Ramos (cell line): Measurements from ENCODE around the gene DYNC1I1.

Experiments used
- in situ Hi-C: fragments of 300-500 bp; cut with MboI; formaldehyde crosslinking; loops from one replicate; pipeline ENCODE4 v1.14.3; 2022; ENCODE audit warnings: low sequenced_read_pairs; ENCODE audit not compliant: unreplicated experiment

The DYNC1I1 gene

GRCh38 chr7:95950698-95951097 is 178.3 kb downstream of the DYNC1I1 start:
- in situ Hi-C loops = no loop called here

GRCh38 chr7:95951531-95951930 is 179.2 kb downstream of the DYNC1I1 start:
- in situ Hi-C loops = no loop called here

- in situ Hi-C loops = no loop called here
These were observed 179.8 kb downstream of the DYNC1I1 start for GRCh38 chr7:95951997-95952795.

GRCh38 chr7:95952851-95953250 is 180.5 kb downstream of the DYNC1I1 start:
- in situ Hi-C loops = no loop called here

GRCh38 chr7:95955748-95956147 is 183.4 kb downstream of the DYNC1I1 start:
- in situ Hi-C loops = no loop called here

GRCh38 chr7:95957510-95957909 is 185.2 kb downstream of the DYNC1I1 start:
- in situ Hi-C loops = no loop called here

GRCh38 chr7:95960706-95961244 is 188.4 kb downstream of the DYNC1I1 start:
- in situ Hi-C loops = no loop called here

GRCh38 chr7:95963446-95963990 is 191.2 kb downstream of the DYNC1I1 start:
- in situ Hi-C loops = no loop called here

- in situ Hi-C loops = no loop called here
These were observed 199.4 kb downstream of the DYNC1I1 start for GRCh38 chr7:95971716-95972115.

GRCh38 chr7:95972523-95972922 is 200.2 kb downstream of the DYNC1I1 start:
- in situ Hi-C loops = no loop called here

GRCh38 chr7:95974108-95974507 is 201.8 kb downstream of the DYNC1I1 start:
- in situ Hi-C loops = no loop called here

GRCh38 chr7:95976369-95977060 is 204.2 kb downstream of the DYNC1I1 start:
- in situ Hi-C loops = no loop called here

GRCh38 chr7:95977994-95978393 is 205.6 kb downstream of the DYNC1I1 start:
- in situ Hi-C loops = no loop called here

- in situ Hi-C loops = no loop called here
These were observed 207.8 kb downstream of the DYNC1I1 start for GRCh38 chr7:95980167-95980566.

GRCh38 chr7:95980706-95981105 is 208.4 kb downstream of the DYNC1I1 start:
- in situ Hi-C loops = no loop called here

- in situ Hi-C loops = no loop called here
These were observed 213.9 kb downstream of the DYNC1I1 start for GRCh38 chr7:95986178-95986764.

- in situ Hi-C loops = no loop called here
These were observed 216.9 kb downstream of the DYNC1I1 start for GRCh38 chr7:95989301-95989700.

- in situ Hi-C loops = no loop called here
These were observed 221.0 kb downstream of the DYNC1I1 start for GRCh38 chr7:95993380-95993779.

- in situ Hi-C loops = no loop called here
These were observed 223.8 kb downstream of the DYNC1I1 start for GRCh38 chr7:95996174-95996573.

GRCh38 chr7:95996886-95997285 is 224.5 kb downstream of the DYNC1I1 start:
- in situ Hi-C loops = no loop called here

- in situ Hi-C loops = no loop called here
These were observed 225.3 kb downstream of the DYNC1I1 start for GRCh38 chr7:95997632-95998031.
